Activated CD8-positive, alpha-beta T cell treated with anti-CD3 and anti-CD28 coated beads for 36 hours (primary cell): ENCODE data around the gene NXPH1. TPM values are rescaled to one million over a fixed set of nuclear protein-coding genes. Genes with fewer than 3 reads are reported as not detected.

Experiments
- ATAC-seq: fragments of 200-7000 bp; cut with Tn5 transposase; one replicate; pipeline ENCODE4 v1.10.0; 2021; ENCODE audit warnings: mild to moderate bottlenecking, moderate library complexity
- CTCF ChIA-PET: fragments of 350-600 bp; sonication (Branson Sonifier 250); formaldehyde crosslinking; loops from one replicate; lab custom pipeline; 2021; ENCODE audit warnings: antibody characterized with exemption; lab: Charles Lee
- POLR2A ChIA-PET: fragments of 350-600 bp; sonication (Branson Sonifier 250); formaldehyde crosslinking; loops from one replicate; lab custom pipeline; 2021; ENCODE audit warnings: antibody characterized with exemption; lab: Charles Lee
- DNase-seq: peaks from one replicate; pipeline ENCODE4 v3.0.0-alpha.2; 2020
- H3K27ac Mint-ChIP-seq: one replicate; pipeline ENCODE4 v1.8.0; 2021; ENCODE audit warnings: mild to moderate bottlenecking, mixed read lengths
- H3K27me3 Mint-ChIP-seq: one replicate; pipeline ENCODE4 v1.8.0; 2021; ENCODE audit warnings: mixed read lengths
- H3K36me3 Mint-ChIP-seq: one replicate; pipeline ENCODE4 v1.8.0; 2021; ENCODE audit warnings: low read depth, mixed read lengths
- H3K4me1 Mint-ChIP-seq: one replicate; pipeline ENCODE4 v1.8.0; 2021; ENCODE audit warnings: low read depth, mixed read lengths
- H3K4me3 Mint-ChIP-seq: one replicate; pipeline ENCODE4 v1.8.0; 2021; ENCODE audit warnings: mild to moderate bottlenecking, moderate library complexity, mixed read lengths
- H3K9me3 Mint-ChIP-seq: one replicate; pipeline ENCODE4 v1.8.0; 2021; ENCODE audit warnings: mixed read lengths
- intact Hi-C: fragments of 100-400 bp; cut with micrococcal nuclease; formaldehyde crosslinking; loops from one replicate; pipeline ENCODE4 v1.10.0; 2022
- total RNA-seq, 2 experiments: library from RNA; stranded (reverse); gene quantifications; one replicate each; pipeline ENCODE4 v1.2.3, GENCODE V29; 2021
- TF ChIP-seq, protein P1 (sequence below): fragments of 200-600 bp; IDR thresholded peaks from one replicate; pipeline ENCODE4 v1.8.0; 2022; ENCODE audit warnings: antibody characterized with exemption, mild to moderate bottlenecking

The NXPH1 gene
- total RNA-seq, 2 experiments from 2014 or later = not detected

DNA sequence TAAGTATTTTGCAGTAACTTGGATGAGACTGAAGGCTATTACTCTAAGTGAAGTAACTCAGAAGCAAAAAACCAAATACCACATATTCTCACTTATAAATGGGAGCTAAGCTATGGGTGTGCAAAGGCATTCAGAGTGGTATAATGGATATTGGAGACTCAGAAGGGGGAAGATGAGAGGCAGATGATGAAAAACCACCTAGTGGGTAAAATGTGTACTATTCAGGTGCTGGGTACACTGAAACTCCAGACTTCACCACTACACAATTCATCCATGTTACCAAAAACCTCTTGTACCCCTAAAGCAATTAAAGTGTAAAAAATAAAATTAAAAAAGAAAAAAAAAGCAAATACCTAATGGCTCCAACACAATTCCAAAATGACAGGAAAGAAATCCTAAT lies 351.7 kb downstream of the NXPH1 start:
- POLR2A ChIA-PET = no interaction called here
- intact Hi-C loops = no loop called here

DNA sequence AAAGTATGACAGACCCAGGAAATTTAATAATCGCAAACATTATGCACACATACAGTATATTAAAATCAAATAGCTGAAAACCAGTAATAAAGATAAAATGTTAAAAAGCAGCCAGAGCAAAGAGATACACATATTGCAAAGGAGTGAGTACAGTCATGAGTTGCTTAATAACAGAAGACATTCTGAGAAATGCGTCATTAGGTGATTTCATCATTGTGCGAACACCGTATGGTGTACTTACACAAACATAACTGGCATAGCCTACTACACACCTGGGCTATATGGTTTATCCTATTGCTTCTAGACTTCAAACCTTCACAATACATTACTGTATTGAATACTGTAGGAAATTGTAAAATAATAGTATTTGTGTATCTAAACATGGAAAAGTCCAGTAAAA lies 367.6 kb downstream of the NXPH1 start:
- no peak for ATAC-seq
- POLR2A ChIA-PET = no interaction called here
- H3K9me3 Mint-ChIP-seq = peaks cover 5% of the 10 kb centered on the region
- DNase-seq = no peak
- H3K36me3 Mint-ChIP-seq = no peaks in the 10 kb centered on the region
- H3K27ac Mint-ChIP-seq = no peak overlapping the region
- CTCF ChIA-PET = no interaction called here
- H3K27me3 Mint-ChIP-seq = no peaks in the 10 kb centered on the region
- no peaks in the 10 kb centered on the region for H3K4me1 Mint-ChIP-seq
- H3K4me3 Mint-ChIP-seq = no peak overlapping the region
- intact Hi-C loops = no loop called here
- TF ChIP-seq, protein P1, sequence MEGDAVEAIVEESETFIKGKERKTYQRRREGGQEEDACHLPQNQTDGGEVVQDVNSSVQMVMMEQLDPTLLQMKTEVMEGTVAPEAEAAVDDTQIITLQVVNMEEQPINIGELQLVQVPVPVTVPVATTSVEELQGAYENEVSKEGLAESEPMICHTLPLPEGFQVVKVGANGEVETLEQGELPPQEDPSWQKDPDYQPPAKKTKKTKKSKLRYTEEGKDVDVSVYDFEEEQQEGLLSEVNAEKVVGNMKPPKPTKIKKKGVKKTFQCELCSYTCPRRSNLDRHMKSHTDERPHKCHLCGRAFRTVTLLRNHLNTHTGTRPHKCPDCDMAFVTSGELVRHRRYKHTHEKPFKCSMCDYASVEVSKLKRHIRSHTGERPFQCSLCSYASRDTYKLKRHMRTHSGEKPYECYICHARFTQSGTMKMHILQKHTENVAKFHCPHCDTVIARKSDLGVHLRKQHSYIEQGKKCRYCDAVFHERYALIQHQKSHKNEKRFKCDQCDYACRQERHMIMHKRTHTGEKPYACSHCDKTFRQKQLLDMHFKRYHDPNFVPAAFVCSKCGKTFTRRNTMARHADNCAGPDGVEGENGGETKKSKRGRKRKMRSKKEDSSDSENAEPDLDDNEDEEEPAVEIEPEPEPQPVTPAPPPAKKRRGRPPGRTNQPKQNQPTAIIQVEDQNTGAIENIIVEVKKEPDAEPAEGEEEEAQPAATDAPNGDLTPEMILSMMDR = no peak

More for the DNA sequence above, 351.7 kb downstream of the NXPH1 start:
- DNase-seq (no peak), ATAC-seq (no peak)
- H3K27me3 Mint-ChIP-seq = no peaks in the 10 kb centered on the region
- TF ChIP-seq, protein P1 = no peak
- no peaks in the 10 kb centered on the region for H3K4me1 Mint-ChIP-seq
- H3K4me3 Mint-ChIP-seq = no peak overlapping the region
- H3K27ac Mint-ChIP-seq = no peak overlapping the region
- CTCF ChIA-PET = no interaction called here
- no peaks in the 10 kb centered on the region for H3K36me3 Mint-ChIP-seq
- H3K9me3 Mint-ChIP-seq = peaks cover 14% of the 10 kb centered on the region

Other genes starting within 250 kb of the NXPH1 start
- gene ICA1, start 171.4 kb upstream of the NXPH1 start, total RNA-seq = 1 to 10 TPM in 1 of 2 experiments, under 1 TPM in 1; 0.34 to 1.3 TPM